Type B pancreatic cell (in vitro differentiated cells): Measurements from ENCODE around the gene BMP6. TPM values are rescaled to one million over a fixed set of nuclear protein-coding genes. Genes with fewer than 3 reads are reported as not detected.

ENCODE experiments used
- DNase-seq: peaks from one replicate; pipeline ENCODE4 v3.0.0; 2021; ENCODE audit warnings: mixed read lengths; ENCODE audit not compliant: unreplicated experiment; ENCODE audit errors: extremely low spot score
- H3K27ac Mint-ChIP-seq: 2 replicates; pipeline ENCODE4 v1.8.0; 2021; ENCODE audit warnings: mild to moderate bottlenecking, mixed read lengths
- H3K27me3 Mint-ChIP-seq: 2 replicates; pipeline ENCODE4 v1.8.0; 2021; ENCODE audit warnings: mixed read lengths
- H3K36me3 Mint-ChIP-seq: 2 replicates; pipeline ENCODE4 v1.8.0; 2021; ENCODE audit warnings: mixed read lengths
- H3K4me1 Mint-ChIP-seq: one replicate; pipeline ENCODE4 v1.8.0; 2021; ENCODE audit warnings: mixed read lengths; ENCODE audit not compliant: unreplicated experiment
- H3K4me3 Mint-ChIP-seq: 2 replicates; pipeline ENCODE4 v1.8.0; 2021; ENCODE audit warnings: mild to moderate bottlenecking, mixed read lengths
- H3K9me3 Mint-ChIP-seq: 2 replicates; pipeline ENCODE4 v1.8.0; 2021; ENCODE audit warnings: mixed read lengths
- CTCF ChIP-seq: fragments of 200-600 bp; sonication (generic); conservative IDR thresholded peaks from 2 replicates; pipeline ENCODE4 v1.5.0; 2021; ENCODE audit warnings: antibody characterized with exemption, mild to moderate bottlenecking
- total RNA-seq: library from RNA; stranded (reverse); gene quantifications from 2 replicates; pipeline ENCODE4 v1.2.1, GENCODE V29; 2021; ENCODE audit warnings: low replicate concordance

The BMP6 gene
- total RNA-seq, 1 donor from 2014 or later, result 1.8 TPM

GRCh38 chr6:7879980-7880717 is 154.2 kb downstream of the BMP6 start:
- no peak overlapping the region for H3K27ac Mint-ChIP-seq
- DNase-seq, result no peak
- TF ChIP-seq CTCF, result no peak
- no peaks in the 10 kb centered on the region for H3K9me3 Mint-ChIP-seq
- no peaks in the 10 kb centered on the region for H3K4me1 Mint-ChIP-seq
- H3K27me3 Mint-ChIP-seq, result no peaks in the 10 kb centered on the region
- H3K4me3 Mint-ChIP-seq, result no peak overlapping the region
- peaks cover 36% of the 10 kb centered on the region for H3K36me3 Mint-ChIP-seq

GRCh38 chr6:7880718-7881107 is 154.8 kb downstream of the BMP6 start:
- no peak for TF ChIP-seq CTCF
- Mint-ChIP-seq H3K4me1 (no peaks in the 10 kb centered on the region), H3K4me3 (no peak overlapping the region), H3K36me3 (peaks cover 38% of the 10 kb centered on the region), H3K9me3 (no peaks in the 10 kb centered on the region), H3K27ac (no peak overlapping the region), H3K27me3 (no peaks in the 10 kb centered on the region)
- no peak for DNase-seq

- Mint-ChIP-seq H3K36me3 (peaks cover 42% of the 10 kb centered on the region), H3K4me3 (no peak overlapping the region), H3K9me3 (no peaks in the 10 kb centered on the region), H3K27ac (no peak overlapping the region), H3K4me1 (no peaks in the 10 kb centered on the region), H3K27me3 (no peaks in the 10 kb centered on the region)
- TF ChIP-seq CTCF, result no peak
- DNase-seq, result no peak
Measured at GRCh38 chr6:7881765-7882500, 156.0 kb downstream of the BMP6 start.

GRCh38 chr6:7882505-7883257 is 156.8 kb downstream of the BMP6 start:
- DNase-seq, result no peak
- peaks cover 46% of the 10 kb centered on the region for H3K36me3 Mint-ChIP-seq
- no peaks in the 10 kb centered on the region for H3K27me3 Mint-ChIP-seq
- H3K9me3 Mint-ChIP-seq, result no peaks in the 10 kb centered on the region
- TF ChIP-seq CTCF, result no peak
- H3K4me1 Mint-ChIP-seq, result no peaks in the 10 kb centered on the region
- no peak overlapping the region for H3K27ac Mint-ChIP-seq
- H3K4me3 Mint-ChIP-seq, result no peak overlapping the region

- DNase-seq, result no peak
- Mint-ChIP-seq H3K27me3 (no peaks in the 10 kb centered on the region), H3K27ac (no peak overlapping the region), H3K4me3 (no peak overlapping the region), H3K9me3 (no peaks in the 10 kb centered on the region), H3K4me1 (no peaks in the 10 kb centered on the region), H3K36me3 (peaks cover 50% of the 10 kb centered on the region)
- no peak for TF ChIP-seq CTCF
Measured at GRCh38 chr6:7883381-7883780, 157.5 kb downstream of the BMP6 start.
